ENCODE measurements around the gene CCDC124.

CCDC124 gene

DNA sequence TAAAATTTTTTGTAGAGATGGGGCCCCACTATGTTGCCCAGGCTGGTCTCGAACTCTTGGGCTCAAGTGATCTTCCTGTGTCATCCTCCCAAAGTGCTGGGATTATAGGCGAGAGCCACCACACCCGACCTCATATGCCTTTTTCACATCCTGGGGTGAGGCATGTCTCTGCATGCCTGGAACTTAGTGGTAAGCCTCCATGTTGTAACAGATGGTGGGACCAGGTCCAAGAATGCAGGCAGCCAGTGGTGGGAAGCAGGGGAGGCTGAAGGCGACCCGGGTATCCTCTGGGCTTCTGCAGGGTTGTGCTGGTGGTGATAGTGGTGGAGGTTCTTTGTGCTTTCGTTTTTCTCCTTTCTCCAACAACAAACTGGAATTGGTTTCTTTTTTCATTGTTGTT lies 30.1 kb upstream of the CCDC124 start:
- Histone ChIP-seq H3K36me3 (ENCODE audit: low read length) (no peaks in the 10 kb centered on the region), H3F3A (ENCODE audit: insufficient read depth) (no peaks in the 10 kb centered on the region), H3K9ac (ENCODE audit: low read length) (no peak overlapping the region), H3K79me2 (ENCODE audit: insufficient read depth, low read length) (no peaks in the 10 kb centered on the region), H2AFZ (ENCODE audit: low read depth, low read length, severe bottlenecking) (no peak overlapping the region), H3K27ac (ENCODE audit: low read depth, low read length) (no peak overlapping the region), H3K4me3 (ENCODE audit: insufficient read depth, low read length, poor library complexity, severe bottlenecking) (no peak overlapping the region), H3K4me2 (ENCODE audit: low read depth, low read length, poor library complexity, severe bottlenecking) (no peak overlapping the region), H3K27me3 (ENCODE audit: low read length) (no peaks in the 10 kb centered on the region), H3K9me2 (replicated peaks; ENCODE audit: insufficient read depth, low read length) (no peaks in the 10 kb centered on the region), H4K20me1 (ENCODE audit: low read depth, low read length) (no peaks in the 10 kb centered on the region), H3K9me3 (ENCODE audit: insufficient read depth, low read length) (no peaks in the 10 kb centered on the region)
- TF ChIP-seq EZH2phosphoT487 (conservative IDR thresholded peaks at IDR 0.05; ENCODE audit: low read length), result no peak
- TF ChIP-seq, protein P1, sequence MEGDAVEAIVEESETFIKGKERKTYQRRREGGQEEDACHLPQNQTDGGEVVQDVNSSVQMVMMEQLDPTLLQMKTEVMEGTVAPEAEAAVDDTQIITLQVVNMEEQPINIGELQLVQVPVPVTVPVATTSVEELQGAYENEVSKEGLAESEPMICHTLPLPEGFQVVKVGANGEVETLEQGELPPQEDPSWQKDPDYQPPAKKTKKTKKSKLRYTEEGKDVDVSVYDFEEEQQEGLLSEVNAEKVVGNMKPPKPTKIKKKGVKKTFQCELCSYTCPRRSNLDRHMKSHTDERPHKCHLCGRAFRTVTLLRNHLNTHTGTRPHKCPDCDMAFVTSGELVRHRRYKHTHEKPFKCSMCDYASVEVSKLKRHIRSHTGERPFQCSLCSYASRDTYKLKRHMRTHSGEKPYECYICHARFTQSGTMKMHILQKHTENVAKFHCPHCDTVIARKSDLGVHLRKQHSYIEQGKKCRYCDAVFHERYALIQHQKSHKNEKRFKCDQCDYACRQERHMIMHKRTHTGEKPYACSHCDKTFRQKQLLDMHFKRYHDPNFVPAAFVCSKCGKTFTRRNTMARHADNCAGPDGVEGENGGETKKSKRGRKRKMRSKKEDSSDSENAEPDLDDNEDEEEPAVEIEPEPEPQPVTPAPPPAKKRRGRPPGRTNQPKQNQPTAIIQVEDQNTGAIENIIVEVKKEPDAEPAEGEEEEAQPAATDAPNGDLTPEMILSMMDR (IDR thresholded peaks at IDR 0.05; ENCODE audit: insufficient read depth, low read length, poor library complexity, severe bottlenecking), result no peak

GRCh38 chr19:17908244-17908643 lies 24.6 kb upstream of the CCDC124 start:
- TF ChIP-seq, protein P1 (IDR thresholded peaks at IDR 0.05; ENCODE audit: insufficient read depth, low read length, poor library complexity, severe bottlenecking), result no peak
- no peak for TF ChIP-seq EZH2phosphoT487 (conservative IDR thresholded peaks at IDR 0.05; ENCODE audit: low read length)

GRCh38 chr19:17909003-17909732 lies 23.6 kb upstream of the CCDC124 start:
- H3F3A ChIP-seq (ENCODE audit: insufficient read depth), result no peaks in the 10 kb centered on the region
- H3K27me3 ChIP-seq (ENCODE audit: low read length), result no peaks in the 10 kb centered on the region
- no peak overlapping the region for H3K4me2 ChIP-seq (ENCODE audit: low read depth, low read length, poor library complexity, severe bottlenecking)
- H4K20me1 ChIP-seq (ENCODE audit: low read depth, low read length), result no peaks in the 10 kb centered on the region
- H3K9me2 ChIP-seq (replicated peaks; ENCODE audit: insufficient read depth, low read length), result no peaks in the 10 kb centered on the region
- H3K4me3 ChIP-seq (ENCODE audit: insufficient read depth, low read length, poor library complexity, severe bottlenecking), result no peak overlapping the region
- H2AFZ ChIP-seq (ENCODE audit: low read depth, low read length, severe bottlenecking), result no peak overlapping the region
- no peaks in the 10 kb centered on the region for H3K36me3 ChIP-seq (ENCODE audit: low read length)
- H3K9ac ChIP-seq (ENCODE audit: low read length), result no peak overlapping the region
- no peaks in the 10 kb centered on the region for H3K9me3 ChIP-seq (ENCODE audit: insufficient read depth, low read length)
- no peak overlapping the region for H3K27ac ChIP-seq (ENCODE audit: low read depth, low read length)
- TF ChIP-seq, protein P1 (IDR thresholded peaks at IDR 0.05; ENCODE audit: insufficient read depth, low read length, poor library complexity, severe bottlenecking), result no peak
- no peak for TF ChIP-seq EZH2phosphoT487 (conservative IDR thresholded peaks at IDR 0.05; ENCODE audit: low read length)
- no peaks in the 10 kb centered on the region for H3K79me2 ChIP-seq (ENCODE audit: insufficient read depth, low read length)

More at GRCh38 chr19:17908244-17908643, 24.6 kb upstream of the CCDC124 start:
- no peaks in the 10 kb centered on the region for H3K9me2 ChIP-seq (replicated peaks; ENCODE audit: insufficient read depth, low read length)
- H3K4me2 ChIP-seq (ENCODE audit: low read depth, low read length, poor library complexity, severe bottlenecking), result no peak overlapping the region
- H3K9me3 ChIP-seq (ENCODE audit: insufficient read depth, low read length), result no peaks in the 10 kb centered on the region
- H3K4me3 ChIP-seq (ENCODE audit: insufficient read depth, low read length, poor library complexity, severe bottlenecking), result no peak overlapping the region
- H3K27ac ChIP-seq (ENCODE audit: low read depth, low read length), result no peak overlapping the region
- no peak overlapping the region for H3K9ac ChIP-seq (ENCODE audit: low read length)
- no peaks in the 10 kb centered on the region for H3K36me3 ChIP-seq (ENCODE audit: low read length)
- H2AFZ ChIP-seq (ENCODE audit: low read depth, low read length, severe bottlenecking), result no peak overlapping the region
- H3K79me2 ChIP-seq (ENCODE audit: insufficient read depth, low read length), result no peaks in the 10 kb centered on the region
- H3F3A ChIP-seq (ENCODE audit: insufficient read depth), result no peaks in the 10 kb centered on the region
- no peaks in the 10 kb centered on the region for H4K20me1 ChIP-seq (ENCODE audit: low read depth, low read length)
- no peaks in the 10 kb centered on the region for H3K27me3 ChIP-seq (ENCODE audit: low read length)
